COLO668 (cell line): ENCODE measurements around the gene CARD9.

Source experiments
- DNase-seq: peaks from one replicate; lab custom pipeline; 2025; ENCODE audit not compliant: unreplicated experiment; lab: John Stamatoyannopoulos, UW

CARD9 gene

DNA sequence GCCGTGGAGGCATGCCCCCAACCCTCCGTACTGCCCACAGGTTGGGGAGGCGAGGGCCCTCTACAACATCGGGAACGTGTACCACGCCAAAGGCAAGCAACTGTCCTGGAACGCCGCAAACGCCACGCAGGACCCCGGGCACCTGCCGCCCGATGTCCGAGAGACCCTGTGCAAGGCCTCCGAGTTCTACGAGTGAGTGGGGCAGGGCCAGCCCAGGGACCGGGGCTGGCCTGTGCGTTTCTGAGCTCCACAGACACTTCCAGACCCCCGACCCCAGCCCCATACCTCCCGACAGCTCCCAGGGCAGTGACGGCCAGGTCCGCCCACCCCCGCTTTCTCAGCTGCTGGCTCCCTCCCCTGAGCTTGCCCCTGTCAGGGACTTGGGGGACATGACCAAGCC lies 36.6 kb downstream of the CARD9 start:
- no peak for DNase-seq

DNA sequence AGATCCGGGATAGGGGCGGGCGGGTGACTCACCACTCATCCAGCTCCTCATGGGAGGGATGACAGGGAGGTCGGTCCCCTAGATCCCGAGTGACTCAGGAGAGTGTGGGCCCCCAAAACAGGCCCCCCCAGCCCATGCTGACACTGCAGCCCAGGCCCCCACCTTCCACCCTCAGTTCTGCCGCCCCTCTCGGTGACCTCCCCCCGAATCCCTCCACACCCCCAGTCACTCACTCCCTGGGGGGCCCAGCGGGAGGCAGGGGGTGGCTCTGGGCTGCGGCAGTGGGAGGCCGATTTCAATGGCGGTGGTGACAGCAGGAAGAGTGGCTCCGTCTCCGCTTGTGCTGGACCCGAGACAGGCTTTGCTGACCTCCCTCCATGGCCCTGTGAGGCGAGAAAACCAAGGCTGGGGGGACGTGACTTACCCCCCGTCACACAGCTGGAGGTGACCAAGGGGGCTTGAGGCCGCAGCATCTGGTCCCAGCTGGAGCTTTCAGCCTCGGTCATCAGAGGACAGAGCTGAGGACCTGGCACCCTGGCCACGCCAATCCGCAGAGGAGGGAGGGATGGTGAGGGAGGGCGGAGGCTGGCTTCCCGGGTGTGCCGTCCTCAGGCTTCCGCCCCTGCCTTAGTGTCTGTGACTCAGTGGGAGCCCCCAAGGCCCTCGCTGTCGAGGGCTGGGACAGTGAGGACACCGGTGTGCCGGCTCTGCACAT lies 37.2 kb downstream of the CARD9 start:
- DNase-seq, result no peak

DNA sequence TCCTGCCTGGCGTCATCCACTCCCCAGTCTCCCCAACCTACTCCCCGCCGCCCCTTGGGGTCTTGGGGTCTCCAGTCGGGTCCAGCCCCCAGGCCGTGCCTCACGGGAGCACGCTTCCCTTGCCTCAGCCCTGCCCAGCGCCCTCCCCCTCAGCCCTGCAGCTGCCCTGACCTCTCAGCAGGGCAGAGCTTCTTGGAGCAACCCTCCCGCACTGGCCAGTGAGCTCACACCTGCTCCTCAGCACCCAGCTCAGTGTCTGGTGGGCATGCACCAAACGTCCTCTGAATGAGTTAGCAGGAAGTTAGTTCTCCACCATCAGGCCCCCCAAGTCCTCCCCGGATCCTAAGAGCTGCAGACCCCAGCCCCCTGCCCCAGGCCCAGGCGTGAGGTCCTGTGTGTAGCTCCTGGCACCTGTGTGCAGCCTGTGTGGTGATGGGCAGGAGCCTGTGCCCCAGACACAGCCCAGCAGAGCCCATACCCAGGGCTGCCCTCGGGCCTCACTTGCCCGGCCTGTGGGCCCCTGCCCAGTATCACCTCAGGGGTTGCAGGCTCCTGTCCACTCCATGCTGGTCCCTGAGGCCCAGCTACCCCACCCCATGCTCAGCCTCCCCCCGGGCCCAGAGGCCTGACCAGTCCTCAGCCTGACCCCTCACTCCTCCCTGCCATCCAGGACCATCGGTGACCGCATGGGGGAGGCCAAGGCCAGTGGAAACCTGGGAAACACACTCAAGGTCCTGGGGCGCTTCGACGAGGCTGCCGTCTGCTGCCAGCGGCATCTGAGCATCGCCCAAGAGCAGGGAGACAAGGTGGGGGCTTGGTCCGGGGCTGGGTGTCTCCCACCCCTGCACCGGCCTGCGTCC lies 37.9 kb downstream of the CARD9 start:
- no peak for DNase-seq

DNA sequence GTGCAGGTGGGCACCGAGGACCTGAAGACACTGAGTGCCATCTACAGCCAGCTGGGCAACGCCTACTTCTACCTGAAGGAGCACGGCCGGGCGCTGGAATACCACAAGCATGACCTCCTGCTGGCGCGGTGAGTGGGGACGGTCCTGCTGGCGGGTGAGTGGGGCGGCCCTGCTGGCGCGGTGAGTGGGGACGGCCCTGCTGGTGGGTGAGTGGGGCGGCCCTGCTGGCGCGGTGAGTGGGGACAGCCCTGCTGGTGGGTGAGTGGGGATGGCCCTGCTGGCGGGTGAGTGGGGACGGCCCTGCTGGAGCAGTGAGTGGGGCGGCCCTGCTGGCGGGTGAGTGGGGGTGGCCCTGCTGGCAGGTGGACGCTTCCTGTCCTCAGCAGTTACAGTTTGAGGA lies 38.9 kb downstream of the CARD9 start:
- DNase-seq, result no peak

DNA sequence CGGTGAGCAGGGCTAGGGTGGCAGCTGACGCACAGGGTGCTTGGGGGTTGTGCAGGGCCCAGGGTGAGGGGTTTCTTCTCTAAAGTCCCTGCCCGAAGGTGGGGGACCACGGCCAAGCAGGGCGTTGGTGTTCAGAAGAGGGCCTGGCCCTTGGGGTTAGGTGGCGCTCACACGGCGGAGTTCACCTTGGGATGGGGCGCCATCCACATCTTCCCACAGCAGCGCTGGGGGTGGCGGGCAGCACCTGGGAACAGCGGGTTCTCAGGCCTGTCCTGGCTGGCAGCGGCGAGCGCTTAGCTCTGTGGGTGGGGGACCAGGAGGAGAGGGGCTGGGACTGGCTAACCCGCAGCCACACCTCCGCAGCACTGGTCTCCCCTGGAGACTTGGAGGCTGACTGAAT lies 40.0 kb downstream of the CARD9 start:
- no peak for DNase-seq

DNA sequence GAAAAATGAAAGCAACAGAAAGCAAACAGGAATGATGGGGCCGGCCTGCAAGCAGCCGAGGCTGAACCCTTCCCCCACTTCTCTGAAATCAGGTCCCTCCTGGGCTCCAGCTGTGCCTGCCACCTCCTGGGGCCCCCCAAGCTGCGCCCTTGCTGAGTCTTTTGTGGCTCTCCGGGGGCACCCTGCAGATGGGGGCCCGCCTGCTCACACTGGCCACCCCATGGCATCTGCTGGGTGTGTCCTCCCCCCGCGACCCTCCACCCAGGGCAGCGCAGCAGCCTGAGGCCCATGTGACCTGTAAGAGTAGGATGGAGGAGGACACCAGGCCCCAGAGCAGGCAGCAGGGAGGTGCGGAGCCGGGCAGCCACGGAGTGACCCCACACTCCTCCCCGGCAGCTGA lies 40.4 kb downstream of the CARD9 start:
- DNase-seq, result no peak

DNA sequence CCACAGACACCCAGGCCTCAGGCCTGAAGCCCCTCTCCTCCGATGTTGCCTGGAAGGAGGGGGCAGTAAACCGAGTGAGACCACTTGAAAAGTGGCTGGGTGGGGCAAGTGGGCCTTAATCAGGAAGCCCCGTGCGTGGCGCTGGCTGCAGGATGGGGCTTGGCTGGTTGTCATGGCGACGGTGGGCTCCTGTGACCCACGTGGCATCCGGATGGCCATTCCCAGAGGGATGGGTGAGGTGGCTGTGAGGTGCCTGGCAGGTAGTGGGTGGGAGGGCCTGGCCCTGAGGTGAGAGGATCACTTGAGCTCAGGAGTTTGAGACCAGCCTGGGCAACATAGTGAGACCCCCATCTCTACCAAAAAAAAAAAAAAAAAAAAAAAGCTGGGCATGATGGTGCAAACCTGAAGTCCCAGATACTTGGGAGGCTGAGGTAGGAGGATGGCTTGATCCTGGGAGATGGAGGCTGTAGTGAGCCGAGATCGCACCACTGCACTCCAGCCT lies 40.9 kb downstream of the CARD9 start:
- no peak for DNase-seq

DNA sequence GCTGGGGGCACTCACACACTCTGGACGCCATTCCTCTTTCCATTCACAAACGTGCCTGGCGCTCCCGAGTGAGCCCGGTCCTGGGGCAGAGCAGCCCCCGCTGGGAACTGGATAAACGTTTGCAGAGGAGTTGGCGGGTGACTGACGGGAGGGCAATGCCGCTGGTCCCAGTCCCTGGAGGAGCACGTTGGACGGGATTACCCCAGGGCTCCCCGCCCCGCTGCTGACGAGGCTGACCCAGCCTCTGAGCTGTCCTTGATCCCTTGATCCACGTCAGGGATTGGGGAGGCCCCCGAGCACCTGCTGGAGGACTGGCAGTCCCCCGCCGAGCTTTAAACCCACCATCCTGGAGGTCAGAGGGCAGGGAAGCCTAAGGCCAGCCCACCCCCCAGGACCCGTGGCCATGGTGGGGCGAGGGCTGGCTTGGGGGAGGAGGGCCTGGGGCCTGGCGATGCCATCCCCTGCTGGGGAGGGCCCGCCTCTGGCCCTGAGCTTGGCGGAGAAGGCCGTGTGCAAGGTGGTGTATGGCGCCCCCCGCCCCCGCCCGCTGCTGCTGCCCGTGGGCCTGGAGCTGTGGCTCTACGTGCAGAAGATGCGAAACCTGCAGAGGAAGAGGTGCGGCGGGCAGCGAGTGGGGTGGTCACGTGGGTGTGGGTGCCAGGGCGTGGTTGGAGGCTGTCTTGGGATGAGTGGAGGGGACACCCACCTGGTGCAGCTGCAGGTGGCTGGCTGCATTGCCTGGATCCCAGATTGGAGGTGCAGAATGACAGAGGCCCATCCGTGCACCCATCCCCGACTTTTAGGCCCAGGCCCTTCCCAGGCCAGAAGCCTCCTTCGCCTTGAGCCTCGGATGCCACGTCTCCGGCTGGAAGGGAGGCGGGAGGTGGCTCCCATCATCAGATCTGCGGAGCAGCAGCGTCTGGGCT lies 41.6 kb downstream of the CARD9 start:
- no peak for DNase-seq

DNA sequence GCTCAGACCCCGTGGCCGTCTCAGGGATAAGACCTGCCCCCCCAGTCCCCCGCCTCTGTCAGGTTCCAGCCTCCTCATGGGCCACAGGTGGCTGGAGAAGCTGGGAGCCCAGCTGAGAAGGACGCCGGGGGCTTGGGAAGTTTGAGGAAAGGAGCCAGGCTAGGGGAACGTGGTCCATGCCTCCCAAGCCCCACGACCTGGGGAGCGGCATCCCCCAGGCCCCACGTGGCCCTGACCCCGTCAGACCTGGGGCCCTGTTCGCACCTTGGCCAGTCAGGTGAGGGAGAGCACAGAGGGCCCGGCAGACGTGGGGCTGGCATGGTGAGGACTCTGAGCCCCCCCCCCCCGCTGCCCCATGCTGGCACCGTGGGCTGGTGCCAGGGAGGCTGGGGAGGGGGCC lies 42.4 kb downstream of the CARD9 start:
- DNase-seq, result no peak

DNA sequence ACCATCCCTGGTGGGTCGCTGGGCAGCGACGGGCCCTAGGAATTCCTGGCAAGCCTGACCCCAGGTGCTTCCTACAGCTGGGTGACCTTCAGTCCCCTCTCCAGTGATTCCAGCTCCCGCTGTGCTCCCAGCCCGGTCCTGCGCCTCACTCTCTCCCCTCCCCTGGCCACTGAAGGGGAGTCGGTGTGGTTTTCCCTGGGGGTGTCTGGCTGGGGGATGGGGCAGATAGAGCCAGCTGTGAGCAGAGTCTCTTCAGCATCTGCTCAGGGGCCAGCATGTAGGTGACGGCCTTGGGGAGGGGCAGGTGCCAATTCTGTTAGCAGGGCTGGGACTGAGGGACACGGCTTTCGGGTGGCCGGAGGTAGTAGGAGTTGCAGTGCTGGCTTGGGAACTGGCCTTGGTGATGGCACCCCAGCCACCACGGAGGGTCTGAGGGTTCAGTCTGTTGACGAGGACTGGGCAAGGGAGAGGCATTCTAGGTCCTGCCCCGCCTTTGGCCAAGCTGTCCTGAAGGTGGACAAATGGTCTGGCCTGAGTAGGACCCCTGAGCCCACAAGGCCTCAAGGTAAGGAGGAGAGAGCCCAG lies 43.0 kb downstream of the CARD9 start:
- DNase-seq, result no peak

DNA sequence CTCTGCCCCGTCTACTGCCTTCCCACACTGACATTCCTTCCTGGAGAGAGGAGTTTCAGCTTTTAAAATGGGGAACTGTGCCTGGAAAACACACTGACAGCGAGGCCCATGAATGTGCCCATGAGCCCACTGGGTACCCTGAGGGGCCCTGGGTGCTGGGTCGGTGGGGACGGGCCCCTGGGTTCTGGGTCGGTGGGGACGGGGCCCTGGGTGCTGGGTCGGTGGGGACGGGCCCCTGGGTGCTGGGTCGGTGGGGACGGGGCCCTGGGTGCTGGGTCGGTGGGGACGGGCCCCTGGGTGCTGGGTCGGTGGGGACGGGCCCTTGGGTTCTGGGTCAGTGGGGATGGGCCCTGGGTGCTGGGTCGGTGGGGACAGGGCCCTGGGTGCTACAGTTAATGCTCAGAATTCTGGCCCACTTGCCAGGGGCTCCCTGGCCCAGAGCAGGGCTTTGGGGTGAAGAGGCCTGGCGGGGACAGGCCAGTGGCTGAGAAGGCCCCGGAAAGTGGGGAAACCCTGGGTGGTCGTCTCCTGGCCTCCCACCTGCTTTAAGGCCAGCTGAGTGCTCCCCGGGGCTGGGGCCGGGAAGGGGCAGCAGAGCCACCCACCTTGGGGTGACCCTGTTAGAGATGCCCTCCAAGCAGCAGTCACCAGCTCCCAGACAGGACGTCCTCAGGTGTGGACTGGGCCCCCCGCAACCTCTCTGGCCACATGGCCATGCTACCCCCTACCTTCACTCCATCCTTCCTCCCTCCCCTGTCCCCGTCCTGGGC lies 43.6 kb downstream of the CARD9 start:
- DNase-seq, result no peak

DNA sequence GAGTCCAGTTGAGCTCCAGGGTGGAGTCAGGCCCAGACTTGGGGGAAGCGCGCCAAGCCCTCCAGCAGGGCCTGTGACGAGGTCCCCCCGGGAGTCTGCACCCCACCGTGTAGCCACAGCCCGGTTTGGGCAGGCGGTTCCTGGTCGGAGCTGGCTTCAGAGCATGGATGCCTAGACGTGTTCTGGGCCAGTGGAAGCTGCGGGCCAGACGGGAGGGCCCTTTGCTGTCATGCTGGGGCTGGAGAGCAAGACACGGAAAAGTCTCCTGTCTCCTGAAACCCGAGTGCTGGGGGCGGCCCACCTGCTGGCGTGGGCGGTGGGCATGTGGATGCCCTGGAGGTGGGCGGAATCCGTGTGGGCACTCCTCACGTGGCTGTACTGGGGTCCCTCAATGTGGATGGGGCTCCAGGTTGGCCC lies 44.2 kb downstream of the CARD9 start:
- no peak for DNase-seq

DNA sequence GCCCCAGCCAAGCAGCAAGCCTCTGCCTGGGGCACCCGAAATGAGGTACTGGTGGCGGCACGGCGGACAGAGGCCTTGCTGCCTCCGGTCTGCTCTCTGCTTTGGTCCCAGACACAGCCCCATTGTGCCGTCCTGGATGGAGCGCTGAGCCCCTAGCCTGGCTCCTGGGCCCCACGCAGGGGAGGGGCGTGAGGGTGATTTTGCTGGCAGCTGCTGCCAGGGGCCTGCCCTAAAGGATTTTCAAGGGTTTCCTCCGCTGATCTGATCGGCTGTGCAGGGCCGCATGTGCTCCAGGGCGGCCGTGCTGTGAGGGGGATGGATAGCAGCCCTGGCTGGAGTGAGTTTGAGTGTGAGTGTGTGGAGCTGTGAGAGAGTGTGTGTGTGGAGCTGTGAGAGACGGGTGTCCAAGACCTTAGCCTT lies 44.8 kb downstream of the CARD9 start:
- DNase-seq, result no peak

DNA sequence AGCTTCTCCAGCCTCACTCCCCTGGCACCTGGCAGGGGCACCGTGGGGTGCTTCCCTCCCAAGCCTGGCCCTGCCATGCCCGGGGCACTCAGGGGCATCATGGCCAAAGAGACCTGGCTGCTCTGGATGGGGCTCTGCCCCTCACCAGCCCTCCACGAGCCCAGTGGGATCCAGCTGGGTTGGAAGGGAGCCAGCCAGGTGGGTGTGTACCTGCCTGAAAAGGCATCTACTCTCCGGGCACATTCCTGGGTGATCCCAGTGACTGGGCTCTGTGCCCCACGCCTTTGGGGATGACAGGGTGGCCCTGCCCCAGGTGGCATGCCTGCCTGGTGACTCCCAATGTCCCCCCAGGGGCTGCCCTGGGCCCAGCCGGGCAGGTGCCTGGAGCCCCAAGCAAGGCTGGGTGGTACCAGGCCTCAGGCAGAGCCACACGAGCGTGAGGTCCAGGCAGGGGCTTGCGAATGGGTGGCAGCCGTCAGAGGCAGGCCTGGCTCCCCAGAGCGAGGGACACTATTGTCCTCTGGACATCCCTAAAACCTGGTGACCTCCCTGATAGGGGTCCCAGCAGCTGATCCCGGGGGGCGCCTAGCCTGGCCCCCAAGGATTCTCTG lies 45.4 kb downstream of the CARD9 start:
- DNase-seq, result peak; percentile 34

DNA sequence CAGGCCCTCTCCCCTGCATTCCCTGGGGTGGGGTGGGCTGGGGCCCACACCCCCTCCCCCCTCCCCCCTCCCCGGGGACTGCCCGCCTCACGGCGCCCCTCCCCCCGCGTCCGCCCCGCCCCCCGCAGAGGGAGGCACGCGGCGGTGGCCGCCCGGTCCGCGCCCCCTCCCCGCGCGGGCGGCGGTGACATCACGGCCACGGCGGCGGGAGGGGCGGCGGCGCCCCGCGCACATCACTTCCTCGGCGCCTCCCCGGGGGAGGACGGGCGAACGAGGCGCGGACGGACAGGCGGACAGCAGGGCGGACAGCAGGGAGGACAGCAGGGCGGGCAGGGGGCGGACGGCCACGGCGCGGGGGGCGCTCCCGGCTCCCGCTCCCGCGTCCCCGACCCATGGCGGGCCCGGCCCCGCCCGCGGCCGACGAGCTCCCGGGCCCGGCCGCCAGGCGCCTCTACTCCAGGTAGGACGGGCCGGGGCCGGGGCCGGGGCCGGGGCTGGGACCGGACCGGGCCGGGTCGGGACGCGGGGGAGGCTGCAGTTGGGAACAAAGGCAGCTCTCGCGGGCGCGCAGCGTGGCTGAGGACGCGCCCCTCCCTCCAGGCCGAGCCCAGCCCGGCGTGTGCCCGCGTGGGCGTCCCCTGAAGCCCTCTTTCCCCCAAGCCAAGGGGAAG lies 46.0 kb downstream of the CARD9 start, which contains the start of gene GPSM1:
GPSM1 (plus strand) TSS at position 236 of the 671 bp plus-strand sequence; CDS start at position 393, 157 bp downstream.
- DNase-seq, result no peak

DNA sequence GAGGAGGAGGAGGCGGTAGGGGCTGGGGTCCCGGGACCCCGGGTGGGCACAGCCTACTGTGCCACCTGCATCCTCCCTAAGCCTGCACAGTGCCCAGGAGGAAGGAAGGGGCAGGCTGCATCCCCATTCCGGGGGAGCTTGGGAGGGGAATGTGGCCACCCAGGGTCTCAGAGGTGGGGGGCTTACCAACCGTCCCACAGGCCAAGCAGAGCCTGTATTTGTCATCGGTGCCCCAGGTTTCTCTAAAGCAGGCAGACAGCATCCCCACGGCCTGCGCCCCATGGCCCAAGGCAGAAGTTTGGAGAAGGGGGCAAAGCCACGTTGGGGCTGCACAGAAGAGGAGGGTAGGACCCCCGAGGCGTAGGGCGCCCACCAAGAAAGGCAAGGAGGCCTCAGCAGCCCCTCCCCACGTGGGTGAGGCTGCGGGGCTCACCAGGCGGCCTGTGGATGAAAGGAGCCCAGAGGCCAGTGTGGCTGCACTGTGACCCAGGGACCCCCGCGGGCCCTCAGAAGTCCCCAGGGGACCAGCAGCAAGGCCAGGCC lies 46.6 kb downstream of the CARD9 start:
- no peak for DNase-seq

DNA sequence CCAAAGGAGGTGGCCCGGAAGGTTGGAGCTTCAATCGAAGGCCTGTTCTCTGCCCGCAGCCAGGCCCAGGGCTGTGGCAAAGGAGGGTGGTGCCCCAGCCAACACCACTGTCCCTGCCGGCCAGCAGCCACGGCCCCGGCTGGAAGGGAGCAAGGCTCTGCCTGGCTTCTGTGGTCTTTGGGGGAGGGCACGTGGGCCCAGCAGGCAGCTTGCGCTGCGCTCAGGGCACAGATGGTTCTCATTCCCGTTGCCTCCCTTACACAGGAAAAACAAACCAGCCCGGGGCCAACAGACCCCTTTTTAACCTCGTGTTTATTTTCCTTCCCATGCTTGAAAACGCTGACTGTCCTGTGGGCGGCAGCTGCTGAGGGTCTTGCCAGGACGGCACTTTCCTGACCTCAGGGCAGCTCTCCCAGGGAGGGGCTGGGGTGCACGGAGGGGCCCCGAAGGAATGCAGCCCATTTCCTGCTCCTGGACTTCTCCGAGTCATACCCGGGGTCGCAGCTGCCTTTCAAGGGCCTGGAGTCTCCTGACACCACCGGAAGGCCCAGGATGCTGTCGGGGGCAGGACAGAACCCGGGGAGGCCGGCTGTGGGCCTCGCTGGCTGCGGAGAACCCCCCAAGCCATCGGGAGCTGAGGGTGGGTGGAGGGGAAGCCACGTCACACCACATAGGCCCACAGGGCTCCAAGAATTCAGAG lies 47.3 kb downstream of the CARD9 start:
- DNase-seq, result no peak

DNA sequence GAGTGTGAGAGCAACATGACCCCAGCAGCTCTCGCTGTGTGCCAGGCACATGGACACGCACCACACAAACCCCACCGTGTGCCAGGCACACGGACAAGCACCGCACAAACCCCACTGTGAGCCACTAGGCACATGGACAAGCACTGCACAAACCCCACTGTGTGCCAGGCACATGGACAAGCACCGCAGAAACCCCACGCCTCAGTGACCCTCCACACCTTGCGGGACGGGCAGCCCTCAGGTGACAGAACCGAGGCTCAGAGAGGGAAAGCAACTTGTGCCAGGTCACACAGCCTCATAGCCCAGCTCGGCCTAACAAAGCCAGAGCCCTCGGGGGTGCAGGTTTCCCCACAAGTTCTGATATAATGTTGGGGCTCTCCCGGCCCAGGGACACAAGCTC lies 48.1 kb downstream of the CARD9 start:
- DNase-seq, result no peak
